Gastrocnemius medialis (tissue), 4 donors: ENCODE measurements around the gene LHPP. TPM values are rescaled to one million over a fixed set of nuclear protein-coding genes. Genes with fewer than 3 reads are reported as not detected.
A peak's percentile ranks its signal among the peaks of the same experiment; 100 is the strongest.

ENCODE experiments used
- ATAC-seq, 2 donors: fragments of 150-250 bp; one replicate each; pipeline ENCODE4 v1.9.1; 2016
- DNase-seq, 2 donors: peaks; one replicate each; pipeline ENCODE4 v3.0.0-alpha.2; 2019
- H3K27ac ChIP-seq, 4 donors: fragments of 200-600 bp; sonication (generic); 1 replicate in 1 of 4; 2 replicates in 3 of 4; pipeline ENCODE4 v1.5.1; 2016 to 2018; ENCODE audit warnings: mild to moderate bottlenecking in 2 of 4, moderate library complexity in 1 of 4
- H3K27me3 ChIP-seq, 3 donors: fragments of 200-600 bp; sonication (generic) in 2 of 3; 1 replicate in 1 of 3; 2 replicates in 2 of 3; pipeline versions ENCODE4 v1.5.1 to v1.6.0; 2016 to 2019; ENCODE audit warnings: mild to moderate bottlenecking in 1 of 3, moderate library complexity in 1 of 3
- H3K36me3 ChIP-seq, 2 donors: fragments of 200-600 bp; sonication (generic) in 1 of 2; one replicate each; pipeline ENCODE4 v1.5.1; 2017 to 2018
- H3K4me1 ChIP-seq, 2 donors: fragments of 200-600 bp; sonication (generic) in 1 of 2; one replicate each; pipeline ENCODE4 v1.5.1; 2016 to 2017; ENCODE audit warnings: mild to moderate bottlenecking in 2 of 2
- H3K4me3 ChIP-seq, 4 donors: fragments of 200-600 bp; sonication (generic) in 3 of 4; 1 replicate in 1 of 4; 2 replicates in 3 of 4; pipeline ENCODE4 v1.5.1; 2016 to 2019; ENCODE audit warnings: mild to moderate bottlenecking in 2 of 4
- H3K9me3 ChIP-seq, 3 donors: fragments of 200-600 bp; sonication (generic) in 2 of 3; 1 replicate in 1 of 3; 2 replicates in 2 of 3; pipeline ENCODE4 v1.5.1; 2016 to 2019
- POLR2A ChIP-seq, 2 donors: fragments of 450-650 bp; IDR thresholded peaks; one replicate each; pipeline ENCODE4 v1.6.1; 2017; ENCODE audit warnings: antibody characterized with exemption in 2 of 2, mild to moderate bottlenecking in 2 of 2, moderate library complexity in 2 of 2
- in situ Hi-C, 4 donors: fragments of 200-750 bp; cut with MboI; loops; one replicate each; pipeline versions ENCODE4 v1.15.0 to v1.8.0; 2017; ENCODE audit warnings: low sequenced_read_pairs in 4 of 4
- intact Hi-C: fragments of 100-400 bp; cut with DNase I; formaldehyde crosslinking; loops from one replicate; pipeline ENCODE4 v1.15.1; 2023; ENCODE audit warnings: low total_unique reads
- total RNA-seq, 4 donors: library from RNA; depleted of rRNA; stranded (reverse); fragments of >200 nt; gene quantifications; one replicate each; pipeline versions ENCODE4 v1.1.0 to v1.2.3, GENCODE V29; 2016
- TF ChIP-seq, protein P1 (sequence below), 5 experiments: fragments of 450-650 bp in 3 of 5; fragments of 200-600 bp in 2 of 5; sonication (generic) in 2 of 5; IDR thresholded peaks in 4 of 5; conservative IDR thresholded peaks in 1 of 5; 1 replicate in 4 of 5; 2 replicates in 1 of 5; pipeline ENCODE4 v1.5.1; 2016 to 2019; ENCODE audit warnings: antibody characterized with exemption in 5 of 5, mild to moderate bottlenecking in 3 of 5, moderate library complexity in 3 of 5

The LHPP gene
- total RNA-seq, 4 donors from 2014 or later = 4.9 to 16.0 (median 12.2) TPM

GRCh38 chr10:124537891-124538290, 76.3 kb downstream of the LHPP start:
- in situ Hi-C loops = loop anchor here (5.0 to 25.0 kb wide), 3 partner anchors 199 to 299 kb away; partner anchors contain the start of gene FAM53B (in 1 of the 4)
- H3K27me3 ChIP-seq = no peaks in the 10 kb centered on the region
- no peak overlapping the region for H3K27ac ChIP-seq
- no peak overlapping the region for H3K4me3 ChIP-seq
- no peaks in the 10 kb centered on the region for H3K36me3 ChIP-seq
- H3K4me1 ChIP-seq = peaks cover 13 to 15% of the 10 kb centered on the region in 2 donors
- ATAC-seq (no peak), DNase-seq (no peak)
- TF ChIP-seq, protein P1, sequence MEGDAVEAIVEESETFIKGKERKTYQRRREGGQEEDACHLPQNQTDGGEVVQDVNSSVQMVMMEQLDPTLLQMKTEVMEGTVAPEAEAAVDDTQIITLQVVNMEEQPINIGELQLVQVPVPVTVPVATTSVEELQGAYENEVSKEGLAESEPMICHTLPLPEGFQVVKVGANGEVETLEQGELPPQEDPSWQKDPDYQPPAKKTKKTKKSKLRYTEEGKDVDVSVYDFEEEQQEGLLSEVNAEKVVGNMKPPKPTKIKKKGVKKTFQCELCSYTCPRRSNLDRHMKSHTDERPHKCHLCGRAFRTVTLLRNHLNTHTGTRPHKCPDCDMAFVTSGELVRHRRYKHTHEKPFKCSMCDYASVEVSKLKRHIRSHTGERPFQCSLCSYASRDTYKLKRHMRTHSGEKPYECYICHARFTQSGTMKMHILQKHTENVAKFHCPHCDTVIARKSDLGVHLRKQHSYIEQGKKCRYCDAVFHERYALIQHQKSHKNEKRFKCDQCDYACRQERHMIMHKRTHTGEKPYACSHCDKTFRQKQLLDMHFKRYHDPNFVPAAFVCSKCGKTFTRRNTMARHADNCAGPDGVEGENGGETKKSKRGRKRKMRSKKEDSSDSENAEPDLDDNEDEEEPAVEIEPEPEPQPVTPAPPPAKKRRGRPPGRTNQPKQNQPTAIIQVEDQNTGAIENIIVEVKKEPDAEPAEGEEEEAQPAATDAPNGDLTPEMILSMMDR (IDR thresholded peaks at IDR 0.05 in 4 of 5, conservative IDR thresholded peaks at IDR 0.05 in 1 of 5) = no peak
- no peak for TF ChIP-seq POLR2A (IDR thresholded peaks at IDR 0.05)
- no peaks in the 10 kb centered on the region for H3K9me3 ChIP-seq
- intact Hi-C loops = no loop called here

GRCh38 chr10:124538706-124539105, 77.1 kb downstream of the LHPP start:
- no peak overlapping the region for H3K4me3 ChIP-seq
- H3K4me1 ChIP-seq = peaks cover 13 to 15% of the 10 kb centered on the region in 2 donors
- H3K36me3 ChIP-seq = no peaks in the 10 kb centered on the region
- TF ChIP-seq POLR2A (IDR thresholded peaks at IDR 0.05) = no peak
- TF ChIP-seq, protein P1 (IDR thresholded peaks at IDR 0.05 in 4 of 5, conservative IDR thresholded peaks at IDR 0.05 in 1 of 5) = no peak
- in situ Hi-C loops (loop anchor here (5.0 to 25.0 kb wide), 3 partner anchors 199 to 299 kb away; partner anchors contain the start of gene FAM53B (in 1 of the 4)), intact Hi-C loops (no loop called here)
- no peaks in the 10 kb centered on the region for H3K27me3 ChIP-seq
- no peak for DNase-seq
- H3K9me3 ChIP-seq = no peaks in the 10 kb centered on the region
- ATAC-seq = no peak
- no peak overlapping the region for H3K27ac ChIP-seq

DNA sequence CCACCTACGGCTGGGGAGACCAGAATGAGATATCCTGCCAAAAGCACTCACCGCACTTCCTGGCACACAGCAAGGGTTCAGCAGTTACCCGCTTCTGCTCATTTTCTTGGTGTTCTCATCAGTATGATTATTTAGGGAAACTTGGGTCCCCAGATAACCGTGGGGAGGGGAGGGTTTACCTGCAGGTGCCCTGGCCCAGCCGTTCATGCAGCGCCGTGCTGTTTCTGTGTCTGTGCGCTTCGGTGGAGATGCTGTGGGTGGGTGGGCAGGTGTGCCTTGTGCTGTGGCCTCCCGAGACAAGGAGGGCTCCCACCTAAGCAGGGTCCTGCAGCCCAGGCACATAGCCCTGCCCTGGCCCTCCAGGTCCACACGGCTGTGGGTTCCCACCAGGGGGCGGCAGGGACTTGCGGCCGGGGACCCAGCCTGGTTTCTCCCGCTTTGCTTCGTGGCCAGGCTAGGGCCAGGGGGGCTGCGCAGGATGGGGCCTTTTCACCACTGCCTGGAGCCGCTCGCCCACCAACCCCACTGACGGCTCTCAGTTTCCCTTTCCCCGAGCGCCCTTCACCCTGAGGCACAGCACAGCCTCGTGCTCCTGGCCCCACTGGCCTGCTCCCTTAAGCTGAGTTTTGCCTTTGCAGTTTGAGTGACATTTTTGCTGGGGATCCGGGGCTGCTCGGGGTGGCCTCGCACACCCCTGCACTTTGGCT, 78.5 kb downstream of the LHPP start:
- peak; percentile 75 to 82 for ATAC-seq
- in situ Hi-C loops (loop anchor here (5.0 to 25.0 kb wide), 4 partner anchors 197 to 297 kb away; partner anchors contain the start of gene FAM53B (in 3 of the 4)), intact Hi-C loops (loop anchor here (1.0 to 5.0 kb wide), 2 partner anchors 25 to 87 kb away; no protein-coding TSS in a partner anchor)
- Histone ChIP-seq H3K4me1 (peaks cover 13 to 15% of the 10 kb centered on the region in 2 donors), H3K36me3 (no peaks in the 10 kb centered on the region), H3K27me3 (no peaks in the 10 kb centered on the region), H3K27ac (peak overlapping the region in 1 of 4 donors; percentile 37), H3K9me3 (no peaks in the 10 kb centered on the region), H3K4me3 (peak overlapping the region in 3 of 4 donors; percentile 6 to 29 (median 29))
- peak; percentile 42 to 64 for DNase-seq
- TF ChIP-seq, protein P1 (IDR thresholded peaks at IDR 0.05 in 4 of 5, conservative IDR thresholded peaks at IDR 0.05 in 1 of 5) = peak; percentile 93 to 95 (median 94)
- no peak for TF ChIP-seq POLR2A (IDR thresholded peaks at IDR 0.05)

DNA sequence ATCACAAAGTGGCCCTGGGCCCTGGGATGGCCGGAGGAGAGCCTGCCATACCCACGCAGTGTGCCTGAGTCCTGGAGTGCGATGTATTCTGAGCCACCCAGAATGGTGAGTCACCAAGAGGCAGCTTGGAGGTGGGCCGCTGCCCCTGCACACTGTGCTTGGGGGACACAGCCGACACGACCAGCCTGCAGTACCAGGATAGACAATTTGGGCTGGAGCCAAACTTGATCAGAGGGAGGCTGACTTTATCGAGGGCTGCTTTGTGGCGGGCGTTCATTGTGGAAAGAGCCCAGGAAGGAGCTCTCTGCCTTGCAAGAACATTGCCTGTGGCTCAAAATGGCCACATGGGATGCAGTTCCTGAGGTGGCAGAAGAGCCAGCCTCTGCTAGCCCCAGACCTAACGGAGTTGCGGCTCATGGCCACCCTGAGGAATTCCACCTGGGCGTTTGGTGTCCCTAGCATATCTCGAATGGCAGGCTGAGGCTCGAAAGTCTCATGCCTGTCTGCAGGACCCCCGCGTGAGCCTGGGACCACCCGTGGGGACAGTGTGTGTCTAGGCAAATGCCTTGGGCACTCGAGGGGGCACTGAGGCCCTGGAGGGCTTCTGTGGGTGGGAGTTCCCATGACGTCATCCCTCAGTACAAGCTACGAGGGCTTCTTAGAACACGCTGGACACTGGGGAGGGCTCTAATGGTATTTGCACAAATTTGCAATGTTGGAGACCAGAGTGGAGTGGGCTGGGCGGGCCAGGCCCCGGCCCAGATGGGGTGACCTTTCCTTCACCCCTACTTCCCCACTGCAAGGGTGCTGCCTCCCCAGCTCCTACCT, 79.7 kb downstream of the LHPP start:
- no peak for DNase-seq
- intact Hi-C loops = loop anchor here (5.0 kb wide), 1 partner anchor 86 kb away; no protein-coding TSS in a partner anchor
- Histone ChIP-seq H3K27ac (no peak overlapping the region), H3K4me1 (peaks cover 15 to 16% of the 10 kb centered on the region in 2 donors), H3K36me3 (no peaks in the 10 kb centered on the region), H3K9me3 (no peaks in the 10 kb centered on the region), H3K27me3 (no peaks in the 10 kb centered on the region), H3K4me3 (no peak overlapping the region)
- in situ Hi-C loops = loop anchor here in 3 of 4 donors (10.0 to 25.0 kb wide), 3 partner anchors 196 to 296 kb away; partner anchors contain the start of gene FAM53B (in 3 of the 3)
- ATAC-seq = no peak
- TF ChIP-seq POLR2A (IDR thresholded peaks at IDR 0.05) = no peak
- TF ChIP-seq, protein P1 (IDR thresholded peaks at IDR 0.05 in 4 of 5, conservative IDR thresholded peaks at IDR 0.05 in 1 of 5) = no peak
